ENCODE results near the gene MPRIP. TPM values are rescaled to one million over a fixed set of nuclear protein-coding genes. Genes with fewer than 3 reads are reported as not detected.

The MPRIP gene
- total RNA-seq, 1 donor from 2014 or later: 345 TPM

DNA sequence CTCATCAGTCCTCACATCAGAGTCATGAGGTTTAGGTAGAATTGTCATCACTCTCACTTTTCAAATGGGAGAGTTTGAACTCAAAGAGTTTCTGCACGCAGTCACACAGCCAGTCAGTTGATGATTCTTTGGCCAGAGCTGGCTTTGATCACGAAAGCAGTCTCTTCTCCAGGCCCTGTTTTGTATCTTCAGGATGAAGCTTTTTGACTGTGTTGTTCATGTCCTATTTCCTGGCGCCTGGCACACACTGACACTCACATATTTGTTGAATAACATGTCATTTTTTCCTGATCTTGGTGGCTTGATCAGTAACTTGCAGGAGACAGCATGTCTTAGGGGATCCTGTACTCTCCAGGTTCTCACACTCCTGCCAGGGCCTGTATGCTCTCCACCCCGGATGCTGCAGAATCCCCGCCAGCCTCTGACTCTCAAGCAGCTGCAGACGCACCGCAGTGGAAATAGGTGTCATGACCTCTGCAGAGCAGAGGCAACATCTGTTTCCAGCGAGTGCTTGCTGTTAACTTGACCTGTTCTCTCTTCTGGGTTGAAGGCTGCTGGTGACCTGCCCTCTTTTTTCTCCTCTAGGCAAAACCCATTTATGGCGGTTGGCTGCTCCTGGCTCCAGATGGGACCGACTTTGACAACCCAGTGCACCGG lies 33.0 kb downstream of the MPRIP start:
- peak overlapping the region; percentile 84 for H3K27ac Mint-ChIP-seq (ENCODE audit: unreplicated experiment)

DNA sequence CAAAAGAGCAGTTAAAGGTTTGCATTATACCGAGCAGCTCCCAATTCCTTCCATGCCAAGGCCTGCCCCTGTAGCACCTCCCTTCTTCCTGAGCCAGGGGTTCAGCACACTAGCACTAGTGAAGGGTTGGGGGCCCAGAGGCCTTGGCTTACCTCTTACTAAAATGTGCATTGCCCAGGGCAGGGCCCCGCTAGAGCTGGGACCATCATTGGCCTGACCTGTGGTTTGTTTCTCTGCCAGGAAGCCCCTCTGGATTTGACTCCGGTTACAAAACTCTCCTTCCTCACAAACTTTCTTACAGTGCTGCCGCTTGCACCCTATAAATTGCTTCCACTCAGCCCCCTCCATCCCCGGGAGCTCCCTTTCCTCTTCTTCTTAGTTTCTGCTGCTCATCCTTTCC lies 33.8 kb downstream of the MPRIP start:
- H3K27ac Mint-ChIP-seq (ENCODE audit: unreplicated experiment): peak overlapping the region; percentile 50
- TF ChIP-seq, protein P1, sequence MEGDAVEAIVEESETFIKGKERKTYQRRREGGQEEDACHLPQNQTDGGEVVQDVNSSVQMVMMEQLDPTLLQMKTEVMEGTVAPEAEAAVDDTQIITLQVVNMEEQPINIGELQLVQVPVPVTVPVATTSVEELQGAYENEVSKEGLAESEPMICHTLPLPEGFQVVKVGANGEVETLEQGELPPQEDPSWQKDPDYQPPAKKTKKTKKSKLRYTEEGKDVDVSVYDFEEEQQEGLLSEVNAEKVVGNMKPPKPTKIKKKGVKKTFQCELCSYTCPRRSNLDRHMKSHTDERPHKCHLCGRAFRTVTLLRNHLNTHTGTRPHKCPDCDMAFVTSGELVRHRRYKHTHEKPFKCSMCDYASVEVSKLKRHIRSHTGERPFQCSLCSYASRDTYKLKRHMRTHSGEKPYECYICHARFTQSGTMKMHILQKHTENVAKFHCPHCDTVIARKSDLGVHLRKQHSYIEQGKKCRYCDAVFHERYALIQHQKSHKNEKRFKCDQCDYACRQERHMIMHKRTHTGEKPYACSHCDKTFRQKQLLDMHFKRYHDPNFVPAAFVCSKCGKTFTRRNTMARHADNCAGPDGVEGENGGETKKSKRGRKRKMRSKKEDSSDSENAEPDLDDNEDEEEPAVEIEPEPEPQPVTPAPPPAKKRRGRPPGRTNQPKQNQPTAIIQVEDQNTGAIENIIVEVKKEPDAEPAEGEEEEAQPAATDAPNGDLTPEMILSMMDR (IDR thresholded peaks at IDR 0.05): no peak
- H3K27me3 Mint-ChIP-seq (ENCODE audit: low read depth): no peaks in the 10 kb centered on the region
- H3K9me3 Mint-ChIP-seq (ENCODE audit: low read depth): no peaks in the 10 kb centered on the region
- peaks cover 19% of the 10 kb centered on the region for H3K36me3 Mint-ChIP-seq (ENCODE audit: low read depth)
- DNase-seq (ENCODE audit: low spot score): peak; percentile 59
- no peak overlapping the region for H3K4me3 Mint-ChIP-seq (ENCODE audit: unreplicated experiment)
- peaks cover 80% of the 10 kb centered on the region for H3K4me1 Mint-ChIP-seq (ENCODE audit: low read depth)

More for the DNA sequence above, 33.0 kb downstream of the MPRIP start:
- no peak overlapping the region for H3K4me3 Mint-ChIP-seq (ENCODE audit: unreplicated experiment)
- TF ChIP-seq, protein P1 (IDR thresholded peaks at IDR 0.05): no peak
- DNase-seq (ENCODE audit: low spot score): peak; percentile 59
- peaks cover 88% of the 10 kb centered on the region for H3K4me1 Mint-ChIP-seq (ENCODE audit: low read depth)
- peaks cover 22% of the 10 kb centered on the region for H3K36me3 Mint-ChIP-seq (ENCODE audit: low read depth)
- peaks cover 2% of the 10 kb centered on the region for H3K9me3 Mint-ChIP-seq (ENCODE audit: low read depth)
- no peaks in the 10 kb centered on the region for H3K27me3 Mint-ChIP-seq (ENCODE audit: low read depth)

DNA sequence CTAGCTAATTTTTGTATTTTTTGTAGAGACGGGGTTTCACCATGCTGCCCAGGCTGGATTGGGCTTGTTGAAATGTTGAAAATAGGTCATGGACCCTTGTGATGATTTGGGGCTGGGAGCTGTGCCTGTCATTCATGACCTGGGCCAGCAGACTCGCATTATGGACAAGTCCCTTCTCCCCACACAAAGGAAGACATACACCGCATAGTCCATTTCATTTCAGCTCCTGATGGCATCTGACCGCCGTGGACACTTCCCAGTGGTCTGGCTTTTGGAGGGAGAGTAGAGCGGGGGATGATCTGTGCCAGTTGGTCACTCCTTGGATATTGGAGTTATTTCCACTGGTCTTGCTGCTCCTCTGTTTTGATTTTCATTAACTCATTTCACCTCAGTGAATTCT lies 34.8 kb downstream of the MPRIP start:
- H3K27ac Mint-ChIP-seq (ENCODE audit: unreplicated experiment): peak overlapping the region; percentile 29
- DNase-seq (ENCODE audit: low spot score): peak; percentile 26
- H3K9me3 Mint-ChIP-seq (ENCODE audit: low read depth): no peaks in the 10 kb centered on the region
- TF ChIP-seq, protein P1 (IDR thresholded peaks at IDR 0.05): no peak
- H3K4me1 Mint-ChIP-seq (ENCODE audit: low read depth): peaks cover 74% of the 10 kb centered on the region
- peaks cover 19% of the 10 kb centered on the region for H3K36me3 Mint-ChIP-seq (ENCODE audit: low read depth)
- no peak overlapping the region for H3K4me3 Mint-ChIP-seq (ENCODE audit: unreplicated experiment)
- no peaks in the 10 kb centered on the region for H3K27me3 Mint-ChIP-seq (ENCODE audit: low read depth)

DNA sequence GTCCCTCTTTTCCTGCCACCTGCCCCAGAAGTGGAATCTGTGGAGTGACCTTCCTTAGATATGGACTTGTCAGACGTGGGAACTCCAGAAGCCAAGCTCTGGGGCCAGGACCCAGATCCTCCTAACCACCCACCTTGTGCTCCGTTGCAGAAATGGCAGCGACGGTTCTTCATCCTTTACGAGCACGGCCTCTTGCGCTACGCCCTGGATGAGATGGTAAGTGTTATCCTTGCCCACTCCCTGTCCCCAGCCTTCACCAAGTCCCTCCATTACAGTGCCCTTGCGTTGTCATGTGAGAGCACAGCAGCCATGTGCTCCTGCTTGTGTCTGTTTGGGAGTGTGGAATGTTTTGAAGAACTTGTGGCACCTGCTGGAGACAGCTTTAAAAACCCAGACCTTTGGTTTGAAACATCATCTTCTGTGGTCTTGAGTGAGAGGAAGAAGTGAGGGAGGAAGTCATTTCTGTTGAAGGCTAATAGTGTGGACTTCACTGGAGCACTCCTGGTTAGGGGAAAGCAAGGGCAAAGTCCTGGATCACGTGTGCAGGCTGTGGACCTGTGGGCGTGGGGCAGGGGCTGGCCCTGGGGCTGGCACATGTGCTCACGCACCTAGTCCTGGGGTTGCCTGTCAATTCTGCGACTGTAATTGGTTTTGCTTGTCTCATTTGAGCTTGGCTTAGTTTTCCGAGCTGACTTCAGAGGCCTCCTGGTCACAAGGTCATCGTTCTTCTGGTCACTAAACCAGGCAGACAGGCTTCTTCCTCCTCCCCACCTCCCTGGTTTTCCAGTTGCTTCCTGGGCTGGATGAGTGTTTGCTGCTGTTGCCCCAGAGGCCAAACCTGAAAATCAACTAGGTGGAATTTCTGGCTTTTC lies 35.8 kb downstream of the MPRIP start:
- TF ChIP-seq, protein P1 (IDR thresholded peaks at IDR 0.05): no peak
- Mint-ChIP-seq H3K27ac (ENCODE audit: unreplicated experiment) (no peak overlapping the region), H3K4me3 (ENCODE audit: unreplicated experiment) (no peak overlapping the region), H3K4me1 (ENCODE audit: low read depth) (peaks cover 65% of the 10 kb centered on the region), H3K9me3 (ENCODE audit: low read depth) (no peaks in the 10 kb centered on the region), H3K27me3 (ENCODE audit: low read depth) (no peaks in the 10 kb centered on the region), H3K36me3 (ENCODE audit: low read depth) (peaks cover 19% of the 10 kb centered on the region)
- peak; percentile 53 for DNase-seq (ENCODE audit: low spot score)

DNA sequence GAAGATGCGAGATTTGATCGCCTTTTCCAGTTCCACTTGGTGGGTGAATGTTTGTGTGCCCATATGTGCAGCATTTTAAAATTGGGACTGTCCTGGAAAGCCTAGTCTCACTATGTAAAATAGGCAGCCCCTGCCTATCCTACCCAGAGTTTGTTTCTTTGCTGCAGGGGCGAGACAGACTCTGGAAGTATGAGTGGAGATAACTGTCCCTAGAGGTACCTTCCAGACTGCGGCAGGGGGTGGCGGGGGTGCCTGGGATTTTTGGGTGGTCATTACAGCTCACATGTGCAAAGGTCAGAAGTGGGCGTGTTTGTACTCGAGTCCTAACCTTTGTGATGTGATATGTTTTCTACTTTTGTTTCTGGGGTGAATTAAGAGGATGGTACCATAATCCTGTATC lies 36.6 kb downstream of the MPRIP start:
- H3K27ac Mint-ChIP-seq (ENCODE audit: unreplicated experiment): peak overlapping the region; percentile 27
- DNase-seq (ENCODE audit: low spot score): peak; percentile 21
- TF ChIP-seq, protein P1 (IDR thresholded peaks at IDR 0.05): no peak
- H3K4me1 Mint-ChIP-seq (ENCODE audit: low read depth): peaks cover 58% of the 10 kb centered on the region
- H3K9me3 Mint-ChIP-seq (ENCODE audit: low read depth): no peaks in the 10 kb centered on the region
- peaks cover 20% of the 10 kb centered on the region for H3K36me3 Mint-ChIP-seq (ENCODE audit: low read depth)
- H3K4me3 Mint-ChIP-seq (ENCODE audit: unreplicated experiment): no peak overlapping the region
- no peaks in the 10 kb centered on the region for H3K27me3 Mint-ChIP-seq (ENCODE audit: low read depth)

Data from chondrocyte (in vitro differentiated cells).